Activated CD4-positive, alpha-beta T cell treated with anti-CD3 and anti-CD28 coated beads, Interleukin-2, Interleukin-6, amounts not matched to agents 100 ng/mL and 50 ng/mL, durations not matched to agents 16 hours and 8 hours (primary cell): Measurements from ENCODE around the gene FTO.
"Not testable (repeated sequence)": the region's sequence is repeated elsewhere in the genome, so short reads cannot be mapped to it uniquely, and the experiment has no call there.

ENCODE experiments used
- DNase-seq: peaks from one replicate; pipeline ENCODE4 v3.0.0-alpha.2; 2020

The FTO gene

GRCh38 chr16:53872248-53873221 lies 168.6 kb downstream of the FTO start:
- DNase-seq = peak; percentile 22

- DNase-seq = no peak
Measured at GRCh38 chr16:53876811-53877210, 172.9 kb downstream of the FTO start.

DNA sequence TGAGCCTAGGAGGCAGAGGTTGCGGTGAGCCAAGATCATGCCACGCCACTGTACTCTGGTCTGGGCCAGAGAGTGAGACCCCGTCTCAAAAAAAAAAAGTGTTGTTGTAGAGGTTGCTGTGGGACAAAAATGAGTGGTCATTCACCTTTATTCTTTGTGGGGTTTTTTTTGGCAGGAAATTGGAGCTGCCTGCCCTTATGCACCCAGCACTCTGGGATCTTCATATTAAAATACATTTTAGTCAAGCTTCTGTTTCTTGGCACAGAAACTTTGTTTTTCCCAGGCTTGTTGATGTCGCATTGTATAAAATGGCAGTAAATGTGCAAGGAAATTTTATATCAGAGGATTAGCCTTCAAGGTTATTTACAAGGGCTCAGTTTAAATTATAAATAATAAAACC lies 174.3 kb downstream of the FTO start:
- DNase-seq = no peak

DNA sequence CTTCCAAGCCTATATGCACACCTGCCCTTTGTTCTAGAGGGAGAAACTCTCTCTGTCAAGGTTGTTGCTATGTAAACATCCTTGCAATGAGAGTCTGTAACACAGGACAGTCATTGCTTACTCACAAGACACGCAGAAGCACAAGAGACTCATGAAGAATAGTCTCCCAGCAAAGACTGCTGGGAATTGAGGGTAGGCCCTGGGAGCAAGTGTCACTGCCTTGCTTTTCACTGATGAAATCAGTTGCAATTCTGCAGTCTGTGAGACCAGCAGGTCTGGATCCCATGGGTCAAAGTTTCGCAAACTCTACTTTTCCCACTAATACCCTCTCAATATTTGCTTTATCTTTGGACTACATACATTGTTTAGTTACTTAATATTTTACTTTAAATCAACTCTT lies 177.4 kb downstream of the FTO start:
- DNase-seq = no peak

DNA sequence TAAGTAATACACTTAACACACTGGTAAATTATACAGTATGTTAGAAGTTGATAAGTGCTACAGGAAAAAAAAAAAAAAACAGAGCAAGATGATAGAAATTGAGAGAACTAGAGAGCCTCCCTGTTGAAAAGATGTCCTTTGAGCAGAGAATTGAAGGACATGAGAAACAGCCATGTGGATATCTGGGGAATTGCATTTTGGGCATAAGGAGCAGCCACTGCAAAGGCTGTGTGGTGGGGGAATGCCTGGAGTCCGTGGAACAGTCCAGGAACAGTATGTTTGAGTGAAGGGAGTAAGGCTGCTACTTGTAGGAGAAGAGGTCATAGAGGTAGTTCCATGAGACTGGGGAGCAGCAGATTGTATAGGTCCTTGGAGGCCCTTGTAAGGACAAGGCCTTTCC lies 178.4 kb downstream of the FTO start:
- no peak for DNase-seq

DNA sequence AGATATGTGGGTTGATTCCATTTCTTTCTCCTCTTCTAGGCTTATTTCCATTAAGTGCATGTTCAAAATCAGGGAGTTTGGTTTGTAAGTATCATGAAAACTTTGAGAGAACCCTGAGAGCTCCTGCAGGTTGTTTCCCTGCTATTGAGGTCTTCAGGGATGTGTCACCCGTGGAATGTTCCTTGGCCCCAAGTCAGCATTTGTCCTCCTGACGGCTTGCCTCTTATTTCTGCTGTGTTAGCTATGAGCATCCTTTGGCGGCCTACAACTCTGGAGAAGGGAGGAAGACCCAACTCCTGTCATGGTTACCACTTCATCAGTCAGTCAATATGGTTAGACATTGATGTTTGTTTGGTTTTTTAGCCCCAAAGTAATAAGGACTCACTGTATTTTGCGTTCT lies 180.8 kb downstream of the FTO start:
- DNase-seq = no peak

DNA sequence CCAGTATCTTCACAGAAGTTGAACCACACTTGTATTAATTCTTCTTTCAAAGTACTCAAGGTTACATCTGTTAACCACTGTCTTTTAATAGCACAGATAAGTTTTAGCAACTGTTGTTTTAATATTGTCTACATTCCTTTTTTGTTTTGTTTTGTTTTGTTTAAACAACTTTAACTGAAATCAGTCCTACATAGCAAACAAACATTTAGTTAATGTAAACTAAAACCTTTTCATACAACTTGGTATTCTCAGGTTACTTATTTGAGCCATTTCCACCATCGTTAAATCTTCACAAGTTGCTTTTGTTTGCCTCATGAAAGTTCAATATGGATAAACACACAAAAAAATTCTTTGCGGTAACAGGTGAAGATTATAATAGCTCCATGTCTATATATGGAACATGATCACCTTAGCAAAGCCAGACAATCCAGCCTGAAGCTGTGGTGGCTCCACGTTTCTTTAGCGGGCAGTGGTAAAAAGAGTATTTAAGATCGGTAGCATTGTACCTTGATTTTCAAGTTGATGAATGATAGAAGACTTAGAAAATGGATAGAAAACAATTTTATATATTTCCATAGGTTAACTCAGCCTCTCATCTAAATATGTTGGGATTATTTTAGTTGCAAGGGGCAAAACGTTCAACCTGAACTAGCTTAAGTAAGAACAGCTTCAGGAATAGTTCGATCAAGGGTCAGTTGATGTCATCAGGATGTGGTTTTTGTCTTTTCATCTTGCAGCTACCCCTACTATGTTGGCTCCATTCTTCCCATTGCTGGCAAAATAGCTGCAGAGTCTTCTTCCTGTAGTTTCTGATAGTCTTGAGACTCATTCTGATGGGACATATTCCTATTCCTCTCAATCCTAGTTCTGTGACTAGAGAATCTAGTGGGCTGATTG lies 182.8 kb downstream of the FTO start:
- DNase-seq = no peak

DNA sequence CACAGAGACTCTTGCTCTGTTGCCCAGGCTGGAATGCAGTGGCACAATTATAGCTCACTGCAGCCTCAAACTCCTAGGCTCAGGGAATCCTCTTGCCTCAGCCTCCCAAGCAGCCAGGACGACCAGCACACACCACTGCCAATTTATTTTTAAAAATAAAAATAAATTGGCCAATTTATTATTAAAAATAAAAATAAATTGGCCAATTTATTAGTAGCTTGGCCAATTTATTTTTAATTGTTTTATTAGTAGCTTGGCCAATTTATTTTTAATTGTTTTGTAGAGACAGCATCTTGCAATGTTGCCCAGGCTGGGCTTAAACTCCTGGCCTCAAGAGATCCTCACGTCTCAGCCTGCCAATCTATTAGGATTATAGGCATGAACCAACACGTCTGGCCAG lies 184.3 kb downstream of the FTO start:
- no peak for DNase-seq

DNA sequence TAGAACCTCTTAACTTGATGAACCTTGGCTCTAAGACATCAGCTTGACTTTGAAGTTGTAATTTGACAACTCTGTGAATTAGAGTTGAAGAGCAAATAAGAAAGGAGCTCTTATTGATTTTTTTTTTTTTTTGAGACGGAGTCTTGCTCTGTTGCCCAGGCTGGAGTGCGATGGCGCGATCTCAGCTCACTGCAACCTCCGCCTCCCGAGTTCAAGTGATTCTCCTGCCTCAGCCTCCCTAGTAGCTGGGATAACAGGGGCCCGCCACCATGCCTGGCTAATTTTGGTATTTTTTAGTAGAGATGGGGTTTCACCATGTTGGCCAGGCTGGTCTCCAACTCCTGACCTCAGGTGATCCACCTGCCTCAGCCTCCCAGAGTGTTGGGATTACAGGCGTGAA lies 186.9 kb downstream of the FTO start:
- DNase-seq = not testable (repeated sequence)

DNA sequence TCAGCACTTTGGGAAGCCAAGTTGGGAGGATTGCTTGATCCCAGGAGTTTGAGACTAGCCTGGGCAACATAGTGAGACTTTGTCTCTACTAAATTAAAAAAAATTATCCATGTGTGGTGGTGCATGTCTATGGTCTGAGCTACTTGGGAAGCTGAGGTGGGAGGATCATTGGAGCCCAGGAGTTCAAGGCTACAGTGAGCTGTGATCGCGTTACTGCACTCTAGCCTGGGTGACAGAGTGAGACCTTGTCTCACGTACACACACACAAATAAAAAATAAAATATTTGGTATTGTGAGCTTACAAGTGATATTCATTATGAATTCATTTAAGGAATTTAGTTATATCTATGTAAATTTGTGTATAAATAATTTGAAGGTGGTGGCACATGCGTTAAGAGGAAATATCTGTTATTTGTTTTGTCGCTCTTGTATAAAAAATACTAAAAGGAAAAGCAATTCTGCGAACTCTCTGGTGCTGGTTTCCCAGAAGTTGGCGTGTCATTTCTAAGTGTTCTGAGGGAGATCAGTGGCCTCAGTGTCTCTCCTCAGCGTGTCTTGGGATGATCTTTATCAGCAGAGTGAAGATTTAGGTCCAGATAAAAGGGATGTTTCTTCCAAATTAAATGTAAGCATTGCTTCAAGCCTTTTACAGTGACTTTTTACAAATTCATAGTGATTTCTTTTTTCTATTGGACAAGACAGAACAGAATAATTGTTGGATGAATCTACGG lies 187.6 kb downstream of the FTO start:
- DNase-seq = peak; percentile 25

DNA sequence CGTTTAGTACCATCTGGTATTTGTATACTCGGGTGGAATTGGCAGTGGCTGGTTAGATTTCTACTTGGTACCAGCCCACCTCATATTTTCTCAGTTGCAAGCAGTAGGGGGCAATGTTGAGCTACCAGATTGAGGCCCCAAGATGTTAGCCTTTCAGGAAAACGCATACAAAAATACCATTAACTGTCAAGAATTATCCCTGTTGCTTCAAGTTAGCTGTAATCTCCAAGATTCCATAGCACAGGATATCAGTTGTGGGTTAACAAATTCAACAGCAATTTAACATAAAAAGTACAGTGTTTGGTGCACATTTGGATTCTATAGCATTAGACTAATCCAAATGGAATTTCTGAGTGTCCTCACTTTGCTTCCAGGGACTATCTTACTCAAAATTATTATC lies 188.2 kb downstream of the FTO start:
- peak; percentile 72 for DNase-seq

DNA sequence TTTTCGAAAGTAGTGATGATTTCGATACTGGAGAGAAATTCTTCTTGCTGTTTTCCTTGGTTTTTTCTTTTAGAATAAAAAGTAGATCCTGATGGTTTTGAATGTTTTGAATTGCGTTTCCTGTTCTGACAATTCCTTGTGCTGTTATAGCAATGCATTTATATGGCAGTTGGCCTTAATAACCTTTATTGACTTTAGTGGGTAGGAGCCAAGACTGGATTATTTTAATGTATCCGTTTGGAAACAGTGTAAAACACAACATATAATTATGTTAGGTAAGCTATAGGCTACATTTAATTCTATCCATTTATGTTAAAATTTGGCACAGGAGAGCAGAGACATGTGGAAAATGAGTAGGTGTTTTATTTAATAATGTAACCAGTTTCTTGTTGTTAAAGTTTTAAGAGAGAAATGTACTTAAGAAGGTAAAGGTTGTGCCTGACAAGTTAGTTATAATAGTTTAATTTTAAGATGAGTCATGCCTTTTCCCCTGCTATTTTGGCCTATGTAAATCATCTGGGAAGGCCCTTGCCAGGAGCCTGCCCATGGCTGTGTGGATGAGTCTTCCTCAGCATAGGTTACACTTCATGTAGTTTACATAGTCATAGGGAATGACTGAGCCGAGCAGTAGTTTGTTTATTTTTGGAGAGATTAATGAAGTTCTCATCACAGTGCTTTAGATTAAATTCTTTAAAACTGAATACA lies 189.9 kb downstream of the FTO start:
- DNase-seq = no peak

GRCh38 chr16:53894686-53895085 lies 190.7 kb downstream of the FTO start:
- no peak for DNase-seq

DNA sequence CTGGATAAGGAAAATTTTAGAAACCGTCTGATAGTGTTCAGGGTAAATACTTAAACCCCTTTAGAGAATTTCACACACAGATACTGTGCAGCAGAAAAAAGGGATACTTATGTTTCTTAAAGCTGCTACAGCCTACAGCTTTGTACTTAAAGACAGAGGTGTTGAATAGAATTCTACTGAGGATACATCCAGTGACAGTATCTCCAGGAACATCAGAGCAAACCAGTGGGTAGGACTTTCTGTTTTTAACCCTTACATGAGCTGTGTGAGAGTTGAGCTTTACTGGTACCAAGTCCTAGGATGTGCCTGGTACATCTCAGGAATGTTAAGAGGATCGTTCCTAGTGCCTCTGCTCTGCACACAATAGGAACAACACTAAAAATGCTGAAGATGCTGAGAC lies 191.5 kb downstream of the FTO start:
- no peak for DNase-seq

- DNase-seq = no peak
Measured at GRCh38 chr16:53895851-53896250, 191.9 kb downstream of the FTO start.

DNA sequence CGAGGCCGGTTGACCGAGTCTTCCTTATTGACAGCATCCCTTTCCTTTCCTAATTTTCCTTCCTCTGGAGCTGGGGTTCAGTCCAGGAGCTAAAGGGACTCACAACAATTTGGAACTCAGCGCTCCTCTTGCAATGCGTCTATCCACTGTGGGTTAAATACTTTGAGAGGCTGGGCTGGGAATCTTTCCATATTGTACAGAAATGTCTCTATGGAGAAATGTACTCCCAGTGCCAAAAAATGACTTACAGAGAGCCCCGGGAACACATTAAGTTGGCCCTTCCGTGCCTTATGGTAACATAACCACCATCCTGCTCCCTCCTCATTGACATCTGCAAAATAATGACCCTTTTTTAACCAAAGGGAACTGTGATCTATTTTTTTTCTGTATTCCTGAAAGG lies 192.8 kb downstream of the FTO start:
- DNase-seq = no peak

DNA sequence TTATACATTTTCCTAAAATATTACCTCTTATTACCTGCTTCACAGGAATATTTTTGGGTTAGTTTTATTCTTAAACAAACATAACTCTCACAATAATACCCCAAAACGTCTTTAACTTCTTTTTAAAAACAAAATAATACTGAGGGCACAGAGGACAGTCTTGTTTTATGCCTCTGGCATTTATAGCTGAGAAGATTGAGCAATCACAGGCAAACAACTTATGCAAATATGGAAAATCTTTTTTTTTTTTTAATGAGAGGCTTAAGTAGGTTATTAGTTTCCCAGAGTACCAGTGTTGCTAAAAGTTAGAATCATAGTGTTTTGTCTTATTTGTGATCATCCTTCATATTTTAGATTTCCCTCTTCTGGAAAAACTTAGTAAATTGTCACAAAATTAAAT lies 195.0 kb downstream of the FTO start:
- DNase-seq = no peak

DNA sequence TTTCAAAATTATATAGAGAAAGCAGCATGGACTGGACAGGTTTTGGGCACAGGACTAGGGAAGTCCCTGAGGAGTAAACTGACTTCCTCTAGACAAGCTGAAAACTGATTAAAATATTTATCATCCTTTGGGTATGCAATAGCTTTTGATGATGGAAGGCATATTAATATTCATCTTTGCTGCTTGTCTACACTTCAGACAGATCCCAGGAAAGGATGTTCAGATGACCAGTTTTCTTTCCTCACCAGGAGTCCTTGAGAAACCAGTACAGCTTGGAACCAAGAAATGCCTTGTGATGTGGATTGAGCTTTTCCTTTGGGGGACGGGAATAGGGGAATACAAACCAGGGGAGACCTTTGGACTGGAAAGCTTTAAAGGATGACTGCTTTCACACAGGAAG lies 195.5 kb downstream of the FTO start:
- no peak for DNase-seq

DNA sequence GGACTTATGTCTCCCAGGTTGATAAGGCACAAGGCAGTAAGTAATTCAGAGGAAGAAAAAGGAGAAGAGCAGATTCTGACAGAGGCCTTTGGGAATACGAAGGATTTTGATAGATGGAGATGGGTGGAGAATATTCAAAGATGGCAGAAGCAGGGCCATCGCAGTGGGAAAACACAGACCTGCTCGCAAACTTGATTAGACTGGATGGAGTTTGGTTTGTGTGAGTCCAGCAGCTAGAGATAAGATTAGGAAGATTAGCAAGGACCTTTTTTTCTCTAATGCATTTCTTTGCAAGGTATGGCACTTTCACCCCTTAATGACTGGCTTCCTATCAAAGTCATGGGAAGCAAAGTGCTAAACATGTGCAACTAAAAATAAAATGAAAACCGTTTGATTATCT lies 196.7 kb downstream of the FTO start:
- DNase-seq = no peak

DNA sequence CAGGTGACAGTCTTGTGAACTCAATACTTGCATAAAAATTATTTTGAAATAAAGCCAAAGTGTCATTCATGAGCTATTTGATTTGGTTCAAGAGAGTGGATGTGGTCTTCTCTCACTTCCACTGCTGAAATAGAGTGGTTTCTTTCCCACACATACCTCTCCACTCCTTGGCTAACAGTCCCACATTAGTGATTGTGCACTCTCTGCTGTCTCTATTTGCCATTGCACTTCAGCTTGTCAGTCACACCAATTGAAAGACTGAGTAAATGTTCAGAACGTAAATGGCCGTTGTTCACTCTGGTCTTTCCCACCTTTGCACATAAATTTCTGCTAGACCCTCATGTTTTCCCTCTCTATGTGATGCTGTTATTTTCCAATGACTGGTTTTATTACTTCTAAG lies 197.5 kb downstream of the FTO start:
- DNase-seq = no peak

GRCh38 chr16:53904533-53904932 lies 200.6 kb downstream of the FTO start:
- no peak for DNase-seq

- no peak for DNase-seq
Measured at GRCh38 chr16:53905028-53905427, 201.1 kb downstream of the FTO start.

GRCh38 chr16:53908731-53909130 lies 204.8 kb downstream of the FTO start:
- DNase-seq = no peak
